ENCODE results near the gene FRMD8. TPM values are rescaled to one million over a fixed set of nuclear protein-coding genes. Genes with fewer than 3 reads are reported as not detected.
A peak's percentile ranks its signal among the peaks of the same experiment; 100 is the strongest.

The FRMD8 gene
- total RNA-seq, 6 experiments from 2014 or later = 7.7 to 17.1 (median 14.3) TPM

DNA sequence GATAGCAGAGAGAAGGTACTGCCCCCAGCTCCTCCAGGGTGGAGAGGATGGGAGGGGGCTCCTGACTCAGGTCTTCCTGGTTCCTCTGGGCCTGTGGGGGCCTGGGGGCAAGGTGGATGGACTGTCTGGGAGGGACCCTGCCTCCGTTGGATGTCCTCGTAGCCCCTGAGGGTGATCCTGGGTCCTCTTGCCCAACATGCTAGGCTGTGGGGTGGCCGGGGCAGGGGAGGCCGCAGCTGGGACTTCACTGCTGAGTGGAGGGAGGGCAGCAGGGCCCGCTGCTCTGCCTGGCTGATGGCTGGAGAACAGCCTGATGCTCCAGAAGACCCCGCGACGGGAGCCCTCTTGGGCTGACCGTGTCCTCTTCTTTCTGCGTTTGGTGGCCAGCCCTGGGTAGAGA, 13.4 kb downstream of the FRMD8 start:
- H3K36me3 ChIP-seq = peaks cover 0 to 9% (median 3%) of the 10 kb centered on the region in 4 donors

DNA sequence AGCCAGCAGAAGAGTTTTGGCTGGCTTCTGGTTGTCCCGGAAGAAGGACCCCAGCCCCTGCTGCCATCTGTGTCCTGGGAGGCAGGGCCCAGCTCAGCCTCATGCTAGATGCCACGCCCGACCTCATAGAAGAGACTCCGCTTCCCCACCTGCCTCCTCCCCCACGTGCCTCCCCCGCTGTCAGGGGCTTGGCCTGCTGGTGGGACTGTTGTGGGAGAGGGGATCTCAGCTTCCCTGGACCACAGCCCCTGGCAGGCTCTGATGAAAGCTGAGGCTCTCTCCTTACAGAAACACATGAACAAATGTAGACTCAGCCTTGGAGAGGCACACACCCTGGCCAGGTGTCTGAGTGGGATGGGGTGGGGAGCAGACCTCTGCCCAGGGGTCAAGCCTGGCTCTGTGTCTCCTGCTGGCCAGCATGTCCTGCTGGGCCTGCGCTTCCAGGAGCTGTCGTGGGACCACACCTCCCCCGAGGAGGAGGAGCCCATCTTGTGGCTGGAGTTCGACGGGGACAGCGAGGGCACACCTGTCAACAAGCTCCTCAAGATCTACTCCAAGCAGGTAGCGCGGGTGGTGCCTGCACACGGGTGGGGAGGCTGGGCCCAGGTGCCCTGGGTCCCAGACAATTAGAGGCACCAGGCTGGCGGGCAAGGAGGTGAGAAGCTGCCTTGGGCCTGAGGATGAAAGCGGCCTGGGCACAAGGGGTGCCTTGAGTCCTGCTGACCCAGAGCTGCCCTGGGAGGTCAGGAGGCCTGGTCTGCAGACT, 14.1 kb downstream of the FRMD8 start:
- no peak for ATAC-seq
- H3K27ac ChIP-seq = no peak overlapping the region
- intact Hi-C loops (cut with DNase I) = no loop called here
- H3K4me3 ChIP-seq = no peak overlapping the region
- TF ChIP-seq, protein P1, sequence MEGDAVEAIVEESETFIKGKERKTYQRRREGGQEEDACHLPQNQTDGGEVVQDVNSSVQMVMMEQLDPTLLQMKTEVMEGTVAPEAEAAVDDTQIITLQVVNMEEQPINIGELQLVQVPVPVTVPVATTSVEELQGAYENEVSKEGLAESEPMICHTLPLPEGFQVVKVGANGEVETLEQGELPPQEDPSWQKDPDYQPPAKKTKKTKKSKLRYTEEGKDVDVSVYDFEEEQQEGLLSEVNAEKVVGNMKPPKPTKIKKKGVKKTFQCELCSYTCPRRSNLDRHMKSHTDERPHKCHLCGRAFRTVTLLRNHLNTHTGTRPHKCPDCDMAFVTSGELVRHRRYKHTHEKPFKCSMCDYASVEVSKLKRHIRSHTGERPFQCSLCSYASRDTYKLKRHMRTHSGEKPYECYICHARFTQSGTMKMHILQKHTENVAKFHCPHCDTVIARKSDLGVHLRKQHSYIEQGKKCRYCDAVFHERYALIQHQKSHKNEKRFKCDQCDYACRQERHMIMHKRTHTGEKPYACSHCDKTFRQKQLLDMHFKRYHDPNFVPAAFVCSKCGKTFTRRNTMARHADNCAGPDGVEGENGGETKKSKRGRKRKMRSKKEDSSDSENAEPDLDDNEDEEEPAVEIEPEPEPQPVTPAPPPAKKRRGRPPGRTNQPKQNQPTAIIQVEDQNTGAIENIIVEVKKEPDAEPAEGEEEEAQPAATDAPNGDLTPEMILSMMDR (IDR thresholded peaks at IDR 0.05) = no peak
- no peak for TF ChIP-seq POLR2A (IDR thresholded peaks at IDR 0.05)
- H3K9me3 ChIP-seq = no peaks in the 10 kb centered on the region
- no peak for DNase-seq
- peaks cover 0 to 16% (median 2%) of the 10 kb centered on the region in 4 donors for H3K36me3 ChIP-seq
- H3K4me1 ChIP-seq = peaks cover 0 to 12% (median 0%) of the 10 kb centered on the region in 4 donors
- no peaks in the 10 kb centered on the region for H3K27me3 ChIP-seq
- WGBS (ENCODE audit: insufficient coverage, low coverage, low lambda C conversion rate, missing lambda C conversion rate) = no CpG with 5 or more reads among the region's 17 CpGs

More for the DNA sequence above, 13.4 kb downstream of the FRMD8 start:
- no peak for DNase-seq
- H3K9me3 ChIP-seq = no peaks in the 10 kb centered on the region
- H3K4me3 ChIP-seq = no peak overlapping the region
- H3K4me1 ChIP-seq = peaks cover 0 to 12% (median 0%) of the 10 kb centered on the region in 4 donors
- no peak for ATAC-seq
- TF ChIP-seq, protein P1 (IDR thresholded peaks at IDR 0.05) = no peak
- TF ChIP-seq POLR2A (IDR thresholded peaks at IDR 0.05) = no peak
- no peaks in the 10 kb centered on the region for H3K27me3 ChIP-seq
- WGBS (ENCODE audit: insufficient coverage, low coverage, low lambda C conversion rate, missing lambda C conversion rate) = no CpG with 5 or more reads among the region's 10 CpGs
- intact Hi-C loops (cut with DNase I) = no loop called here
- no peak overlapping the region for H3K27ac ChIP-seq

GRCh38 chr11:65401073-65401802, 14.8 kb downstream of the FRMD8 start:
- Histone ChIP-seq H3K4me1 (peaks cover 0 to 12% (median 0%) of the 10 kb centered on the region in 4 donors), H3K27ac (no peak overlapping the region)
- ATAC-seq = no peak

DNA sequence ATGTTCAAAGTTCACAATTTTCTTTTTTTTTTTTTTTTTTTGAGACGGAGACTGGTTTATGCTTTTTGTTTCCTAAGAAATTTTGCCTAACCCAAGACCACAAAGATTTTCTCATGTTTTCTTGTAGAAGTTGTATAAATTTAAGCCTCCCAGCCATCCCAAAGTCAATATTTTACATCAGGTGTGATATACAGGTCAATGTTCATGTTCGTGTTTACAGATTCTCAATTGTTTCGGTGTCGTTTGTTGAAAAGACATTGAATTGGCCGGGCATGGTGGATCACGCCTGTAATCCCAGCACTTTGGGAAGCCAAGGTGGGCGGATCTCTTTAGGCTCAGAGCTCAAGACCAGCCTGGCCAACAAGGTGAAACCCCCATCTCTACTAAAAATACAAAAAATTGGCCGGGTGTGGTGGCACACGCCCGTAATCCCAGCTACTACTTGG, 15.4 kb downstream of the FRMD8 start:
- H3K27ac ChIP-seq = no peak overlapping the region
- peak in 1 of 4 donors; percentile 6 for ATAC-seq

More at GRCh38 chr11:65401073-65401802, 14.8 kb downstream of the FRMD8 start:
- peaks cover 0 to 19% (median 3%) of the 10 kb centered on the region in 4 donors for H3K36me3 ChIP-seq
- H3K27me3 ChIP-seq = no peaks in the 10 kb centered on the region
- intact Hi-C loops (cut with DNase I) = no loop called here
- TF ChIP-seq, protein P1 (IDR thresholded peaks at IDR 0.05) = no peak
- TF ChIP-seq POLR2A (IDR thresholded peaks at IDR 0.05) = no peak
- H3K4me3 ChIP-seq = no peak overlapping the region
- WGBS (ENCODE audit: insufficient coverage, low coverage, low lambda C conversion rate, missing lambda C conversion rate) = 82% methylated on average over 11 of the region's 16 CpGs
- H3K9me3 ChIP-seq = no peaks in the 10 kb centered on the region
- peak in 1 of 3 donors; percentile 37 for DNase-seq

More for the DNA sequence above, 15.4 kb downstream of the FRMD8 start:
- H3K4me1 ChIP-seq = peaks cover 0 to 12% (median 0%) of the 10 kb centered on the region in 4 donors
- intact Hi-C loops (cut with DNase I) = no loop called here
- H3K4me3 ChIP-seq = no peak overlapping the region
- peaks cover 0 to 19% (median 6%) of the 10 kb centered on the region in 4 donors for H3K36me3 ChIP-seq
- H3K9me3 ChIP-seq = no peaks in the 10 kb centered on the region
- WGBS (ENCODE audit: insufficient coverage, low coverage, low lambda C conversion rate, missing lambda C conversion rate) = 59% methylated on average over 7 of the region's 10 CpGs
- no peaks in the 10 kb centered on the region for H3K27me3 ChIP-seq
- TF ChIP-seq, protein P1 (IDR thresholded peaks at IDR 0.05) = no peak
- TF ChIP-seq POLR2A (IDR thresholded peaks at IDR 0.05) = no peak
- no peak for DNase-seq
